Smooth muscle cell (in vitro differentiated cells): Measurements from ENCODE around the gene ALK. TPM values are rescaled to one million over a fixed set of nuclear protein-coding genes. Genes with fewer than 3 reads are reported as not detected.

Source experiments
- DNase-seq: peaks from one replicate; lab custom pipeline; 2025; ENCODE audit not compliant: unreplicated experiment; lab: John Stamatoyannopoulos, UW
- H2AFZ ChIP-seq: fragments of 200-600 bp; sonication (generic); 2 replicates; pipeline ENCODE4 v1.6.0; 2016; ENCODE audit warnings: antibody characterized with exemption, low read depth, mild to moderate bottlenecking
- H3F3A ChIP-seq: fragments of 200-600 bp; sonication (generic); 2 replicates; pipeline ENCODE4 v1.6.0; 2017; ENCODE audit warnings: antibody characterized with exemption, low read depth
- H3K27ac ChIP-seq: fragments of 200-600 bp; sonication (generic); 2 replicates; pipeline ENCODE4 v1.5.1; 2016; ENCODE audit warnings: low read depth, mild to moderate bottlenecking
- H3K27me3 ChIP-seq: fragments of 200-600 bp; sonication (generic); 2 replicates; pipeline ENCODE4 v1.6.1; 2016; ENCODE audit warnings: low read depth, mild to moderate bottlenecking
- H3K36me3 ChIP-seq: fragments of 200-600 bp; sonication (generic); 2 replicates; pipeline ENCODE4 v1.5.1; 2016; ENCODE audit warnings: low read depth
- H3K4me1 ChIP-seq: fragments of 200-600 bp; sonication (generic); 2 replicates; pipeline ENCODE4 v1.5.1; 2016; ENCODE audit warnings: low read depth
- H3K4me2 ChIP-seq: fragments of 200-600 bp; sonication (generic); 2 replicates; pipeline ENCODE4 v1.6.0; 2016; ENCODE audit warnings: mild to moderate bottlenecking
- H3K4me3 ChIP-seq: fragments of 200-600 bp; sonication (generic); 2 replicates; pipeline ENCODE4 v1.5.1; 2016; ENCODE audit warnings: mild to moderate bottlenecking
- H3K79me2 ChIP-seq: fragments of 200-600 bp; sonication (generic); 2 replicates; pipeline ENCODE4 v1.6.0; 2016; ENCODE audit warnings: low read depth, mild to moderate bottlenecking
- H3K9ac ChIP-seq: fragments of 200-600 bp; sonication (generic); 2 replicates; pipeline ENCODE4 v1.6.0; 2016; ENCODE audit warnings: low read depth
- H3K9me3 ChIP-seq: fragments of 200-600 bp; sonication (generic); replicated peaks from 2 replicates; pipeline ENCODE4 v1.5.1; 2016; ENCODE audit warnings: low read depth
- H4K20me1 ChIP-seq: fragments of 200-600 bp; sonication (generic); 2 replicates; pipeline ENCODE4 v1.6.0; 2016; ENCODE audit warnings: low read depth
- CTCF ChIP-seq: fragments of 200-600 bp; sonication (generic); IDR thresholded peaks from 2 replicates; pipeline ENCODE4 v1.5.1; 2017; ENCODE audit warnings: borderline replicate concordance, mild to moderate bottlenecking, antibody characterized with exemption; ENCODE audit not compliant: insufficient read depth, poor library complexity, severe bottlenecking
- WGBS: methylation state at CpG from one replicate; pipeline ENCODE4 v1.1.7; 2016; ENCODE audit warnings: low lambda C conversion rate; 5-methylcytosine and 5-hydroxymethylcytosine counted together
- polyA plus RNA-seq: library from polyadenylated mRNA; unstranded; fragments of >200 nt; fragmentation: Nextera tagmentation; extraction: Ambion mirVana; gene quantifications from 2 replicates; pipeline ENCODE4 v1.2.1, GENCODE V29; 2016
- total RNA-seq: library from RNA; depleted of rRNA; stranded (reverse); fragments of >200 nt; gene quantifications from 2 replicates; pipeline ENCODE4 v1.2.3, GENCODE V29; 2014

ALK gene
- total and polyA plus RNA-seq, 2 experiments from 2014 or later, result 0.13 to 0.19 TPM

GRCh38 chr2:29874745-29875144 is 46.6 kb downstream of the ALK start:
- peaks cover 22% of the 10 kb centered on the region for H3K27me3 ChIP-seq
- no peaks in the 10 kb centered on the region for H3K79me2 ChIP-seq
- H3K9ac ChIP-seq, result no peak overlapping the region
- no peaks in the 10 kb centered on the region for H4K20me1 ChIP-seq
- no peaks in the 10 kb centered on the region for H3K9me3 ChIP-seq
- DNase-seq, result no peak
- H2AFZ ChIP-seq, result no peak overlapping the region
- H3K4me2 ChIP-seq, result no peak overlapping the region
- peaks cover 7% of the 10 kb centered on the region for H3K4me1 ChIP-seq
- 93% methylated on average over 2 of the region's 2 CpGs for WGBS
- no peak overlapping the region for H3K4me3 ChIP-seq
- H3K36me3 ChIP-seq, result no peaks in the 10 kb centered on the region
- H3F3A ChIP-seq, result no peaks in the 10 kb centered on the region
- TF ChIP-seq CTCF, result no peak
- H3K27ac ChIP-seq, result no peak overlapping the region

- H3K27ac ChIP-seq, result no peak overlapping the region
Observed at GRCh38 chr2:29872870-29873269, 48.5 kb downstream of the ALK start.

GRCh38 chr2:29871541-29871940 is 49.8 kb downstream of the ALK start:
- H3K9ac ChIP-seq, result no peak overlapping the region
- no peak overlapping the region for H3K4me2 ChIP-seq
- 93% methylated on average over 2 of the region's 2 CpGs for WGBS

More at GRCh38 chr2:29872870-29873269, 48.5 kb downstream of the ALK start:
- no peak for TF ChIP-seq CTCF
- Histone ChIP-seq H2AFZ (no peak overlapping the region), H3K36me3 (no peaks in the 10 kb centered on the region), H4K20me1 (no peaks in the 10 kb centered on the region), H3K27me3 (peaks cover 8% of the 10 kb centered on the region), H3K9ac (no peak overlapping the region), H3K4me2 (no peak overlapping the region), H3K4me1 (no peaks in the 10 kb centered on the region), H3K79me2 (no peaks in the 10 kb centered on the region), H3F3A (no peaks in the 10 kb centered on the region), H3K9me3 (no peaks in the 10 kb centered on the region), H3K4me3 (no peak overlapping the region)
- WGBS, result 89% methylated on average over 1 of the region's 1 CpG
- no peak for DNase-seq

More at GRCh38 chr2:29871541-29871940, 49.8 kb downstream of the ALK start:
- H4K20me1 ChIP-seq, result no peaks in the 10 kb centered on the region
- no peaks in the 10 kb centered on the region for H3K79me2 ChIP-seq
- H3K27ac ChIP-seq, result no peak overlapping the region
- H3K4me3 ChIP-seq, result no peak overlapping the region
- H3K4me1 ChIP-seq, result no peaks in the 10 kb centered on the region
- H3K36me3 ChIP-seq, result no peaks in the 10 kb centered on the region
- no peaks in the 10 kb centered on the region for H3F3A ChIP-seq
- H2AFZ ChIP-seq, result no peak overlapping the region
- no peak for TF ChIP-seq CTCF
- H3K9me3 ChIP-seq, result no peaks in the 10 kb centered on the region
- DNase-seq, result no peak
- peaks cover 16% of the 10 kb centered on the region for H3K27me3 ChIP-seq
